LHCN-M2 (cell line): ENCODE results near the gene G6PC1. TPM values are rescaled to one million over a fixed set of nuclear protein-coding genes. Genes with fewer than 3 reads are reported as not detected.
"Not testable (repeated sequence)": the region's sequence is repeated elsewhere in the genome, so short reads cannot be mapped to it uniquely, and the experiment has no call there.

Experiments
- DNase-seq: peaks from one replicate; pipeline ENCODE4 v3.0.0-alpha.2; 2012; ENCODE audit warnings: low read depth
- total RNA-seq: library from RNA; depleted of rRNA; stranded (reverse); fragments of >200 nt; gene quantifications from 2 replicates; pipeline ENCODE4 v1.2.3, GENCODE V29; 2014

Gene G6PC1
- total RNA-seq, 1 experiment from 2014 or later, result not detected

DNA sequence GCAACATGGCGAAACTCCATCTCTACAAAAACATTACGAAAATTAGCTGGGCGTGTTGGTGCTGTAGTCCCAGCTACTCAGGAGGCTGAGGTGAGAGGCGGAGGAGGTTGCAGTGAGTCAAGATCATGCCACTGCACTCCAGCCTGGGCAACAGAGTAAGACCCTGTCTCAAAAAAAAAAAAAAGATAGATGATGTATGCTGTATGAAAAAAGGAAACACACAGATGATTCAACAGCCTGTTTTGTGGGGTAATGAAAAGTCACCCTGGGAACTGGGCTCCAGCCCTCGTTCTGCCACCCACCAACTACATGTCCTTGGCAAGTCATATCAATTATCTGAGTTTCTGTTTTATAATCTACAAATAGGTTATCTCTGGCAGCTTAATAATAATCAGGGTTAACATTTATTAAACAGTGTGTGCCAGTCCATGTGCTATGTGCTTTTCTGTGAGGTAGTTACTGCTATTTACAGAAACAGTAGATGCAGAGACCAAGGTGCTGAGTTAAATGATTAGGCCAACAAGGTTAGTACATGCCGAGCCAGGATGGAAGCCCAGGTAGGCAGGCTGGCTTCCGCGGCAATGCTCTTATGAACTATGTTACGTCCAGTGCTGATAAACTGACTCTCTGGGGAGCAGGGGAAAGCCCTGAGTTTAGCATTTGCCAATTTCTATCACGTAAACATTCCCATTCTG lies 1.1 kb downstream of the G6PC1 start:
- no peak for DNase-seq

DNA sequence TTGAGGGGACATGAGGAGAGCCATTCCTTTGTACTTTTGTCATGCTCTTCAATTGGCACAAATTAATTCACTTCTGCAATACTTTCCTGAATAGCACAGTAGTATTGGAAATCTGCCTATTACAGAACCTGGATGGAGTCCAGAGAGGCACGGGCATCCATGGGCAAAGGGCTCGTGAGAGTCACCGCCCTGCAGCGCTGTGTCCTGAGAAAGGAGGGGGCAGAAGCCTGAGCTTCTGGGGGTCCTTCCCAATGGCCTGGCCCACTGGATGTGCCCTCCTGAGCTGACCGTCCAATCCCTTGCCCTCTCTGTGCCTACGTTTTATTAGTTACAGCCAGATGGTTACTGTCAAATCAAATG lies 3.5 kb downstream of the G6PC1 start:
- DNase-seq, result no peak

DNA sequence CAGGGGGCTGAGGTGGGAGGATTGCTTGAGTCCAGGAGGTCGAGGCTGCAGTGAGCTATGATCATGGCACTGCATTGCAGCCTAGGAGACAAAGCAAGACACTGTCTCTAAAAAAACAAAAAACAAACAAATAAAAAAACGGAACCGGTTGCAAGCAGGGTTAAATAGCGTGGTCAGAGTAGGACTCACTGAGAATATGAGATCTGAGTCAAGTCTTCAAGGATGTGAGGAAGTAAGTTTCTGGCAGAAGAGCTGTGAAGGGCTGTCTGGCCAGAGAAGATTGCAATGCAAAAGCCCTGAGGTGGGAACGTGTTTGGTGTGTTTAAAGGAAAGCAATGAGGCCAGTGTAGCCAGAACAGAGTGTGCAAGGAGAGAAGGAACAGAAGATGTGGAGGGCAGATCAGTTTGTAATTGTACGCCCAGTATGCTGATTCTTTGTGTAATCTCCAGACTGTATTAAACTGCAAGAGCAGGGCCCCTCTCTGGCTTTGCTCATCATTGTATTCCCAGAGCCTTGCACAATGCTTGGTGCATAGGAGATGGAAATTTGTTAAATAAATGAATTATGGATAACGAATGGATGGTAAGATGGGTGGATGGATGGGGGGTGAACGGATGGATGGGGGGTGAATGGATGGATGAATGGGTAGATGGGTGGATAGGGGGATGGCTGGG lies 6.3 kb downstream of the G6PC1 start:
- no peak for DNase-seq

DNA sequence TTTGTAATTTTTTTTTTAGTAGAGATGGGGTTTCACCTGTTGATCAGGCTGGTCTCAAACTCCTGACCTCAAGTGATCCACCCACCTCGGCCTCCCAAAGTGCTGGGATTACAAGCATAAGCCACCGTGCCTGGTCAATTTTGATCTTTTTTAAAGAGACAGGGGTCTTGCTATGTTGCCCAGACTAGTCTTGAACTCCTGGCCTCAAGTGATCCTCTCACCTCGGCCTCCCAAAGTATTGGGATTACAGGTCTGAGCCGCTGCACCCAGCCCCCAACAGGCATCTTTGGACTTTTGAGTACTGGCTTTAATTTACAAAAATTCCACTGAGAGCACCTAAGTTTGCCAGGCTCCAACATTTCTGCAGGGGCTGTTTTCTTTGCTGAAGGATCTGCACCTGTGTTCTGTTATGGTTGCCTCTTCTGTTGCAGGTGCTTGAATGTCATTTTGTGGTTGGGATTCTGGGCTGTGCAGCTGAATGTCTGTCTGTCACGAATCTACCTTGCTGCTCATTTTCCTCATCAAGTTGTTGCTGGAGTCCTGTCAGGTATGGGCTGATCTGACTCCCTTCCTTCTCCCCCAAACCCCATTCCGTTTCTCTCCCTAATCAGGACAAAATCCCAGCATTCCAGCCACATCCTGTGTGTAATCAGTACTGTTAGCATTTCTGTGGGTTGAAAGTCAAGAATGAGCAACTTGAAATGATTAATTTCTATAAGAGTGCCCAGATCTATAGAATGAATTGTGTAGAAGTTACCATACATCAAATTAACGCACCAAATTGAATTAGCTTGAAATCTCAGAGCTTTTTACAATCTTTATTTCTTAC lies 8.5 kb downstream of the G6PC1 start:
- DNase-seq, result no peak

DNA sequence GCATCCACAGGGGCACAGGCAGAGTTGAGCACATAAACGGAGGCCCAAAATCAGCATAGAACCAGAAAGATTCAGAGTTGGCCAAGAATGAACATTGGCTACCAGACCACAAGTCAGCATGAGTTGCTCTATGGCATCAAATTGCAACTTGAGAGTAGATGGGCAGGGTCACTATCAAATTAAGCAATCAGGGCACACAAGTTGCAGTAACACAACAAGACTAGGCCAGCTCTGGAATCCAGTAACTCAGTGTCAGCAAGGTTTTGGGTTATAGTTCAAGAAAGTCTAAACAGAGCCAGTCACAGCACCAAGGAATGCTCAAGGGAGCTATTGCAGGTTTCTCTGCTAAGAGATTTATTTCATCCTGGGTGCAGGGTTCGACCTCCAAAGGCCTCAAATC lies 12.9 kb downstream of the G6PC1 start:
- no peak for DNase-seq

DNA sequence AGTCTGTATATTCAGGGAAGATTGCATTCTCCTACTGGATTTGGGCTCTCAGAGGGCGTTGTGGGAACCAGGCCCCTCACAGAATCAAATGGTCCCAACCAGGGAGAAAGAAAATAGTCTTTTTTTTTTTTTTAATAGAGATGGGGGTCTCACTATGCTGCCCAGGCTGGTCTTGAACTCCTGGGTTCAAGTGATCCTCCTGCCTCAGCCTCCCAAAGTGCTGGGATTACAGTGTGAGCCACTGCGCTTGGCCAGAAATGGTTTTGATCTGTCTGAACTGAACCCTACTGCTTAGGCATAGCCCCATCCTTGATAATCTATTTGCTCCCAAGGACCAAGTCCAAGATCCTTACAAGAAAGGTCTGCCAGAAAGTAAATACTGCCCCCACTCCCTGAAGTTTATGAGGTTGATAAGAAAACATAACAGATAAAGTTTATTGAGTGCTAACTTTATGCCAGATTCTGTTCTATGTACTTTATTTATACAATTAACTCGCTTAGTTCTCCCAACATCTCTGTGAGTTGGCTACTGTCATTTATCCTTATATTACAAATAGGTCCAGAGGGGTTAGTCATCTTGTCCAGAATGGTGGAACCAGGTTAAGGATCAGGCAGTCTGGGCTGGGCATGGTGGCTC lies 13.5 kb downstream of the G6PC1 start:
- no peak for DNase-seq

DNA sequence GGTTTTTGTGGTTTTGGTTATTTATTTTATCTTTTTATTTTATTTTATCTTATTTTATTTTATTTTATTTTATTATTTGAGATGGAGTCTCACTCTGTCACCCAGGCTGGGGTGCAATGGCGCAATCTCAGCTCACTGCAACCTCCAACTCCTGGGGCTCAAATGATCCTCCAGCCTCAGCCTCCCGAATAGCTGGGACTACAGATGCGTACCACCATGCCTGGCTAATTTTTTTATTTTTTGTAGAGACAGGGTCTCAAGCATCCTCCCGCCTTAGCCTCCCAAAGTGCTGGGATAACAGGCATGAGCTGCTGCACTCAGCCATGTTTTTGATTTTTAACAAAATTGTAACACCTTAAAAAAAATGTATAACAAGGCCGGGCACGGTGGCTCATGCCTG lies 14.7 kb downstream of the G6PC1 start:
- not testable (repeated sequence) for DNase-seq

DNA sequence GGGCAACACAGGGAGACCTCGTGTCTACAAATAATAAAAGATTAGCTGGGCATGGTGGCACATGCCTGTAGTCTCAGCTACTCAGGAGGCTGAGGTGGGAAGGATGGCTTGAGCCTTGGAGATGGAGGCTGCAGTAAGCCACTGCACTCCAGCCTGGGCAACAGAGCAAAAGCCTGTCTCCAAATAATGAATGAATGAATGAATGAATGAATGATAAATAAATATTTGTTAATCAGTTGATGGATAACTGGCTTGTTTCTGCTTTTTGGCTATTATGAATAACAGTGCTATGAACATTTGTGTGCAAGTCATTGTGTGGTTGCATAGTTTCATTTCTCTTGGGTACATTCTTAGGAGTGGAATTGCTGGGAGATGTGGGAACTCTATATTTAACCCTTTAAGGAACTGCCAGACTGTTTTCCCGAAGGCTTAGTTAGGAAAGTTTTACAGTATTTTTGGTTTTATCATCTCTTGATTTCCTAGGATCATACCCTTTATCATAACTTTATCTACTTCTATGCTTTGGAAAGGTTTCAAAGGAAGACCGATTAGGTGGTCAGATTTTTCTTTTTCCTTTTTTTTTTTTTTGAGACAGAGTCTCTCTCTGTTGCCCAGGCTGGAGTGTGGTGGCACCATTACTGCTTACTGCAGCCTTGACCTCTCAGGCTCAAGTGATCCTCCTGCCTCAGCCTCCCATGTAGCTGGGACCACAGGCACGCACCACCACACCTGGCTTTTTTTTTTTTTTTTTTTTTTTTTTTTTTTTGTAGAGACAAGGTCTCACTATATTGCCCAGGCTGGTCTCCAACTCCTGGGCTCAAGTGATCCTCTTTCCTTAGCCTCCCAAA lies 16.0 kb downstream of the G6PC1 start:
- not testable (repeated sequence) for DNase-seq

DNA sequence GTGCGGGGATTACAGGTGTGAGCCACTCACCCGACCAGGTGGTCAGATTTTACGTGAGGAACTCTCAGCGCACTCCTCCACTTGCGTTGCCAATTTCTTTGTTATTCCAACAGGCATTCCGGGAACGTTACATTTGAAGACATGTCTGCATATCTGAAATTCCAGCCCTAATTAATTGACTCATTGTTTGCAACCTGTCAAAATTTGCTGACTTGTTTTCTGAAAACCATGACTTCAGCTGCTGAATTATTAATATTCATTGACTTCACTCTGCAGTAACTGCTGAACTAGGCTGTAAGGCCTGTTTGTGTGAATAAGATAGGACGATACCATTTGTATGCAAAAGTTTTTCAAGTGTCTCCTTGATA lies 16.6 kb downstream of the G6PC1 start:
- no peak for DNase-seq

DNA sequence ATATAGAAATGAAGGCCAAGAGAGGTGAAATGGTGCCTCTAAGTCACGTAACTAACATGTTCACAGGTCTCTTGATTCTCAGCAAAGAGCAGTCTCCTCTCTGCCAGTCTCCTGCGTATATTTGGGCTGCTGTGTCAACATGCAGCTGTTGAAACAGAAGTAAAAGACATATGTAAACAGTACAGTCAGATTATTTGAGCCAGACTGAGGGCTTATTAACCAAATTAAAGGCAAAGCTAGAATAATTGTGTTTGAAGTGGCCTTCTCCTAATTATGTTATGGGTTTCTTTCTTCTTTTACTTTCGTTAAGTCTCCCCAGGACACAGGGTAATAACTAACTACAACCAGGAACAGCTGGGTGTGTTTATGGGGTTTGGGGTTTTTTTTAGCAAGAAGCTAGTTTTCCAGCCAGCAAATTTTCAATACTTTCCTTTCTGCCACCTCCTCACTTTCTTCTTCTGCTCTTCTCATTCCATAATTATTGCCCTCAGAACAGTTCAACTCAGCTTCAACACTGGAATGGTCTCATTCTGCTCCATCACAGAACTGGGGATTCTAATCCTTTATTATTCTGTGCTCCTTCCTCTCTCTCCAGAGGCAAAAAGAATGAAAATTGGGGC lies 18.4 kb downstream of the G6PC1 start:
- DNase-seq, result no peak

DNA sequence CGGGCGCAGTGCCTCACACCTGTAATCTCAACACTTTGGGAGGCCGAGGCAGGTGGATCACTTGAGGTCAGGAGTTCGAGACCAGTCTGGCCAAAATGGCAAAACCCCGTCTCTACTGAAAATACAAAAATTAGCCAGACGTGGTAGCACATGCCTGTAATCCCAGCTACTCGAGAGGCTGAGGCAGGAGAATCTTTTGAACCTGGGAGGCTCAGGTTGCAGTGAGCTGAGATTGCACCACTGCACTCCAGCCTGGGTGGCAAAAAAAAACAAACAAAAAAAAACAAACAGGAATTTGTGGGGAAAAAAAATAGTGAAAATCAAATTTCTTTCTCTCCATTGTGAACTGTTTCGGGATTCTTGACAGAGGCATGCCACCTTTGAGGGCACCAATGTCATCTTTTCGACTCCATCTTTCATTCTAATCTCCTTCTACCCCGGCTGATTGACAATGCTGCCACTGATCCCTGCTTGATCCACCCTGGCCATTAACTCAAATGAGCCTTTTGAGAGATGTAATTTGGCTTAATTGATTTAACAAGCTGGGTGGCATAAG lies 19.0 kb downstream of the G6PC1 start:
- not testable (repeated sequence) for DNase-seq

DNA sequence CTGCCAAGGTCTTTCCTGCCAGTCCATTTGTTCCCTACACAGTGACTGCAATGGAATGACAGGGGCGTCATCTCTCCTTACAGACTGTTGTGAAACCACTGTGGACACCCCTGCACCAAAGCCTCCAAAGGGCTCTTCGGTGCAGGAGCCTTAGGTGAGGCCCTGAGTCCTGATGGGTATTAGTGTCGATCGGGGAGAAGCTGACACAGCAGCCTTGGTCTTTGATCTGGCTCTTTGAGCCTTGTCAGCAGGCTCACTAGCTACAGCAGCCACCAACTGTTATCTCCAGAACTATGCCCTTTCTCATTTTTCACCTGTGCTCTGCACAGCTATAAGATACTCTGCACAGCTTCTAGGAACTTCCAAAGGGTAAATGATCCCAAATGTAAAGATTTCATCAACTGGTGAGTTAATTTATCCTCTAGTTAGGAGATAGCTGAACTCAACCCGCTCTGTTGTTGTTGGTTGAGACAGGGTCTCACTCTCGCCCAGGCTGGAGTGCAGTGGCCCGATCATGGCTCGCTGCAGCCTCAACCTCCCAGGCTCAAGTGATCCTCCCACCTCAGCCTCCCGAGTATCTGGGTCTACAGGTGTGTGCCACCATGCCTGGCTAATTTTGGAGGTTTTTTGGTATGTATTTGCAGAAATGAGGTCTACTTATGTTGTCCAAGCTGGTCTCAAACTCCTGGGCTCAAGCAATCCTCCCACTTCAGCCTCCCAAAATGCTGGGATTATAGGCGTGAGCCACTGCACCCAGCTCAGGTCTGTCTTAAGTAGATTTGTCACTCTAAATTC lies 19.7 kb downstream of the G6PC1 start:
- DNase-seq, result no peak

DNA sequence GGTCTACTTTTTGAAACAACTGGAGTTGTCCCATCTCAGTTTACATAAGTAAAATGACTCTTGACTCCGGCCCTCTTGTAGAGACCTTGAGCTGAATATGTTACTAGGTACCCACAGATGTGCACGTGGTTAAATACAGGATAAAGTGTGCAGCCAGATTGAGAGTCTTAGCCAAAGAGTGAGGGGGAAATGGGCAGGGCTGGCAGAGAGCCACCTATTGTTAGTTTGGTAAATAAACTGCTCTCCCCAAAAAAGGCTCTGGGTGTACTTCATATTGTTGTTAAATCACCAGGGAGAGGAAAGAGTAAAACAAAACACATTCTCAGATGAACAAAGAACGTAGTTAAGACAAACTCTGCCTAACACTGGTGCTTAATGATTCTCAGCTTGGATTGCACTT lies 20.3 kb downstream of the G6PC1 start:
- DNase-seq, result no peak

DNA sequence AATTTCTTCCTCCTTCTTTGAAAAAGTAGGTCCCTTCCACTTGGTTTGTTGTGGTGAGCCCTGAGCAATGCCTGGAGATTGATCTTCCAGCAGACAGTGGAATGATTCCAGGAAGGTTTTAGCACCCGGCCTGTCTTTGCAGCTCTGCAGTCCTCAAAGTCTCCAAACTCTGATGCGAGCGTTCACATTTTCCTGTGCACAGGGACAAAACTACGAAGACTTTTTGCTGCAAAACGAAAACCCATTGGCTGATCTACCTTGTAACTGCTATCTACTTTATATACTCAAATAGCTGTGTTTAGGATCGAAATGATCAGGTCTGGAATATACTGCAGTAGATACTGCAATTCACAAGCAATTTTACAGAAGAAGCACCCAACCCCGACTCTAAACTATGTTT lies 21.7 kb downstream of the G6PC1 start:
- no peak for DNase-seq

DNA sequence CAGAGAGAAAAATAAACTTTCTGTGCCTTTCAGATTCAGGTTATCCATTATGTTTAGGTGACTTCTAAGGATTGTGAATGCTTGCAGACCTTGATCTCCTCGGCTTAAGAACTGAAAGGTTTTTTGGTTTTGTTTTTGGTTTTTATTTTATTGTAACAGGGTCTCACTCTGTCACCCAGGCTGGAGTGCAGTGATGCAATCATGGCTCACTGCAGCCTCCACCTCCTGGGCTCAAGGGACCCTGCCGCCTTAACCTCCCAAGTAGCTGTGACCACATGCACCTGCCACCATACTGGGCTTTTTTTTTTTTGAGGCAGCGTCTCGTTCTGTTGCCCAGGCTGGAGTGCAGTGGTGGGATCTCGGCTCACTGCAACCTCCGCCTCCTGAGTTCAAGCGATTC lies 22.9 kb downstream of the G6PC1 start:
- not testable (repeated sequence) for DNase-seq

DNA sequence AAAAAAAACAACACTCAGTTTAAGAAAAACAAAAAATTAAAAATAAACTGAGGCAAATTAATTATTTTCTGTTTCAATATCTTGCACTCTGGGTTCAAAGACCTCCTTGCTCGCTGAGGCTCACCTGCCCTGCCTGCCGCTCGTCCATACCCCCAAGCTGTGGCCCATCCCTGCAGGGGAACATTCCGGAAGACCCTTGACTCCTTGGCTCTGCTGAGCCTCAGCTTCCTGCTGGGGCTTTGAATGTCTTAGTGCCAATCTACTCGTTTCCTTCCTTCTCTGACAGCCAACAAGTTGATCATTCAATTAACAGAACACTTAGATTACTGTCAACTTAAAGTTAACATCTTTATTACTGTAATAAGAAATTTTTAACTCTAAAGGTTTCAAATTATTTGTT lies 24.3 kb downstream of the G6PC1 start:
- DNase-seq, result no peak

DNA sequence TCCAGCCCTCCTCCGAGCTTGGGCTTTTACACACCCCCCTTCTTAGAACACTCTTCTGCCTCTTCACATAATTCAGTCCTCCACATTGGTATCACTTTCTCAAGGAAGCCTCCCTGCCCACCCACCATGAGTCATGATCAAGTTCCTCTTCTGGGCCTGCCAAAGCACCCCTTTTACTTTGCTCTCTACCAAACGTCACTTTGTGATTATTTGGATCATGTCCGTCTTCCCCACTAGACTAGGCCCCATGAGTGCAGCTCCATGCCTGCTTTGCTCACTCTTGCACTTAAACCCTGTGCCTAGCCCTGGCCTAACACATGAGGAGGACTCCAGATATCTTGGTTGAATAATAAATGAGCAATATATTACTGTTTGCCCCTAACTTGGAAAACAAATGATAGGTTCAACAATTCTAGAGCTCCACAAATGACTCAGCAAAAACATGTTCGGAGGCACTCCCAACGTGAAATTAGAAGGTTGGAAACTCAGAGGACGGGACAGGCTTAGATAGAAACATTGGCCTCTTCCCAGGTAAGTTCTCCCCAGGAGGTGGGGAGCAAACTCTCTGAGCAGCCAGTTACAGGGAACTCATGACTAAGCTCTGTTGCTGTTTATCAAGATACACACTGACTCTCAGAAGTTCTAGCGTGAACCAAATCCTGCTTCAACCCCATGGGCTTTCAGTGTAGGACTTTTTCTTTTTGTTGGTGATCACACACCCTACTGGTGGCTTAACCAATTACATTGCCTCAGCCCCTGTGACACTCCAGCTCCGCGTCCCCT lies 28.3 kb downstream of the G6PC1 start:
- DNase-seq, result peak; percentile 73

DNA sequence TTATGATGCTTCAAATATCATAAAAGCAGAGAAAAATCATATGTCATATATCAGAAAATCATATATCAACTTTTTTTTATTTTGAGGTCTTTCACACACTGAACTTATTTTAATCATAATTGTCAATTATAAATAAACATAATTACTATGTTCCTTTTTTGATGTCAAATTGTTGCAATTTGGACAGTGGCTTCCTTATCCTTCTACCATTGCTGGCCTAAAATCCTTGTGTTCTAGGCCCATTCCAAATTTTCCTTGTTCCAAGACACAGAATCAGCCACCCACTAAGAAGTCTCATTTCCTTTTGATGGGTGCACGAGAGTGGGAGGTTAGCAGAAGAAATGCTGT lies 28.9 kb downstream of the G6PC1 start:
- no peak for DNase-seq
